Endodermal cell (in vitro differentiated cells): ENCODE measurements around the gene SLC10A6. TPM values are rescaled to one million over a fixed set of nuclear protein-coding genes. Genes with fewer than 3 reads are reported as not detected.
A peak's percentile ranks its signal among the peaks of the same experiment; 100 is the strongest.

Source experiments
- DNase-seq: peaks from one replicate; pipeline ENCODE4 v3.0.0-alpha.2; 2017
- H3K27ac ChIP-seq: 2 replicates; pipeline ENCODE4 v1.5.1; 2013; ENCODE audit warnings: mild to moderate bottlenecking, low read depth, low read length, moderate library complexity
- H3K27me3 ChIP-seq: 2 replicates; pipeline ENCODE4 v1.6.1; 2013; ENCODE audit warnings: mild to moderate bottlenecking, low read length, moderate library complexity; ENCODE audit not compliant: insufficient read depth, control insufficient read depth, poor library complexity, severe bottlenecking
- H3K36me3 ChIP-seq: 2 replicates; pipeline ENCODE4 v1.7.0; 2013; ENCODE audit warnings: mild to moderate bottlenecking, low read length, moderate library complexity; ENCODE audit not compliant: control insufficient read depth, insufficient read depth
- H3K4me1 ChIP-seq: one replicate; pipeline ENCODE4 v1.7.0; 2013; ENCODE audit warnings: low read length; ENCODE audit not compliant: control insufficient read depth, insufficient read depth
- H3K4me3 ChIP-seq: 2 replicates; pipeline ENCODE4 v1.5.1; 2013; ENCODE audit warnings: mild to moderate bottlenecking, low read length, moderate library complexity
- H3K9ac ChIP-seq: 2 replicates; pipeline ENCODE4 v1.6.1; 2013; ENCODE audit warnings: mild to moderate bottlenecking, low read length, moderate library complexity; ENCODE audit not compliant: poor library complexity, severe bottlenecking; ENCODE audit errors: extremely low read depth
- H3K9me3 ChIP-seq: 2 replicates; pipeline ENCODE4 v1.6.1; 2013; ENCODE audit warnings: mild to moderate bottlenecking, low read length, moderate library complexity; ENCODE audit not compliant: control insufficient read depth
- H3K27ac Mint-ChIP-seq: 2 replicates; pipeline ENCODE4 v1.8.0; 2020; ENCODE audit warnings: mixed read lengths
- H3K27me3 Mint-ChIP-seq: 2 replicates; pipeline ENCODE4 v1.8.0; 2021; ENCODE audit warnings: mild to moderate bottlenecking, mixed read lengths; ENCODE audit not compliant: insufficient read depth
- H3K36me3 Mint-ChIP-seq: 2 replicates; pipeline ENCODE4 v1.8.0; 2020; ENCODE audit warnings: low read depth, mixed read lengths
- H3K4me1 Mint-ChIP-seq: 2 replicates; pipeline ENCODE4 v1.8.0; 2020; ENCODE audit warnings: mixed read lengths
- H3K4me3 Mint-ChIP-seq: 2 replicates; pipeline ENCODE4 v1.8.0; 2020; ENCODE audit warnings: mild to moderate bottlenecking, moderate library complexity, mixed read lengths
- H3K9me3 Mint-ChIP-seq: 2 replicates; pipeline ENCODE4 v1.8.0; 2020; ENCODE audit warnings: mild to moderate bottlenecking, mixed read lengths
- WGBS, 2 experiments: methylation state at CpG; one replicate each; pipeline versions ENCODE4 v1.1.5 to v1.1.7; 2013; ENCODE audit warnings: missing lambda C conversion rate in 2 of 2, mixed read lengths in 1 of 2; ENCODE audit not compliant: insufficient coverage in 1 of 2, insufficient read length in 1 of 2; 5-methylcytosine and 5-hydroxymethylcytosine counted together
- total RNA-seq, 2 donors: library from RNA; stranded (reverse); fragmentation: NEBNext Ultra II Directional in 1 of 2; extraction: Animal tissue kit (Norgen Biotek cat#: 25700) in 1 of 2; gene quantifications; 2 replicates in 1 of 2; 3 replicates in 1 of 2; pipeline ENCODE4 v1.2.1, GENCODE V29; 2021
- TF ChIP-seq, protein P1 (sequence below): fragments of 200-600 bp; sonication (generic); conservative IDR thresholded peaks from 2 replicates; pipeline ENCODE4 v1.5.0; 2021; ENCODE audit warnings: antibody characterized with exemption, mild to moderate bottlenecking

Gene SLC10A6
- total RNA-seq, 2 donors from 2014 or later = not detected

DNA sequence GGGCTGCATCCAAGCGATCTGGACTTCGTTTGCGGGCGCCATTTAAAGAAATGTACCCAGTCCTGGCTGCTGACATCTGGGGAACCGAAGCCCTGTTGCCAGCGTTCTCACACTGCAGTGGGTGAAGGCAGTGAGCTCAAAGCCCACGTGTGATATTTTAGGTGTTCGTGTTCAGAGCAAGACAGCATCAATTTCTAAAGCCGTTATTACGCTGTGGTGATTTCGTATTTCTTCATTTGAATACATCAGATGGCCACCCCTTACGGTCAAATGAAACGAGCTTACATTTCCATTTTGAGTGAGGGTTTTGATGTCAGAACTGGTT is 43.4 kb upstream of the SLC10A6 start:
- peaks cover 8% of the 10 kb centered on the region for H3K4me1 Mint-ChIP-seq
- peak overlapping the region; percentile 74 for H3K4me3 Mint-ChIP-seq
- peaks cover 2% of the 10 kb centered on the region for H3K36me3 Mint-ChIP-seq
- H3K9me3 Mint-ChIP-seq = no peaks in the 10 kb centered on the region
- peak overlapping the region; percentile 81 for H3K27ac Mint-ChIP-seq
- Histone ChIP-seq H3K9ac (peak overlapping the region; percentile 82), H3K36me3 (no peaks in the 10 kb centered on the region), H3K27ac (peak overlapping the region; percentile 74), H3K9me3 (no peaks in the 10 kb centered on the region), H3K4me1 (no peaks in the 10 kb centered on the region), H3K27me3 (peaks cover 7% of the 10 kb centered on the region), H3K4me3 (peak overlapping the region; percentile 85)
- DNase-seq = no peak
- 32 to 37% methylated on average over 13 of the region's 13 CpGs for WGBS, 2 experiments
- peaks cover 11% of the 10 kb centered on the region for H3K27me3 Mint-ChIP-seq
- TF ChIP-seq, protein P1, sequence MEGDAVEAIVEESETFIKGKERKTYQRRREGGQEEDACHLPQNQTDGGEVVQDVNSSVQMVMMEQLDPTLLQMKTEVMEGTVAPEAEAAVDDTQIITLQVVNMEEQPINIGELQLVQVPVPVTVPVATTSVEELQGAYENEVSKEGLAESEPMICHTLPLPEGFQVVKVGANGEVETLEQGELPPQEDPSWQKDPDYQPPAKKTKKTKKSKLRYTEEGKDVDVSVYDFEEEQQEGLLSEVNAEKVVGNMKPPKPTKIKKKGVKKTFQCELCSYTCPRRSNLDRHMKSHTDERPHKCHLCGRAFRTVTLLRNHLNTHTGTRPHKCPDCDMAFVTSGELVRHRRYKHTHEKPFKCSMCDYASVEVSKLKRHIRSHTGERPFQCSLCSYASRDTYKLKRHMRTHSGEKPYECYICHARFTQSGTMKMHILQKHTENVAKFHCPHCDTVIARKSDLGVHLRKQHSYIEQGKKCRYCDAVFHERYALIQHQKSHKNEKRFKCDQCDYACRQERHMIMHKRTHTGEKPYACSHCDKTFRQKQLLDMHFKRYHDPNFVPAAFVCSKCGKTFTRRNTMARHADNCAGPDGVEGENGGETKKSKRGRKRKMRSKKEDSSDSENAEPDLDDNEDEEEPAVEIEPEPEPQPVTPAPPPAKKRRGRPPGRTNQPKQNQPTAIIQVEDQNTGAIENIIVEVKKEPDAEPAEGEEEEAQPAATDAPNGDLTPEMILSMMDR = no peak

DNA sequence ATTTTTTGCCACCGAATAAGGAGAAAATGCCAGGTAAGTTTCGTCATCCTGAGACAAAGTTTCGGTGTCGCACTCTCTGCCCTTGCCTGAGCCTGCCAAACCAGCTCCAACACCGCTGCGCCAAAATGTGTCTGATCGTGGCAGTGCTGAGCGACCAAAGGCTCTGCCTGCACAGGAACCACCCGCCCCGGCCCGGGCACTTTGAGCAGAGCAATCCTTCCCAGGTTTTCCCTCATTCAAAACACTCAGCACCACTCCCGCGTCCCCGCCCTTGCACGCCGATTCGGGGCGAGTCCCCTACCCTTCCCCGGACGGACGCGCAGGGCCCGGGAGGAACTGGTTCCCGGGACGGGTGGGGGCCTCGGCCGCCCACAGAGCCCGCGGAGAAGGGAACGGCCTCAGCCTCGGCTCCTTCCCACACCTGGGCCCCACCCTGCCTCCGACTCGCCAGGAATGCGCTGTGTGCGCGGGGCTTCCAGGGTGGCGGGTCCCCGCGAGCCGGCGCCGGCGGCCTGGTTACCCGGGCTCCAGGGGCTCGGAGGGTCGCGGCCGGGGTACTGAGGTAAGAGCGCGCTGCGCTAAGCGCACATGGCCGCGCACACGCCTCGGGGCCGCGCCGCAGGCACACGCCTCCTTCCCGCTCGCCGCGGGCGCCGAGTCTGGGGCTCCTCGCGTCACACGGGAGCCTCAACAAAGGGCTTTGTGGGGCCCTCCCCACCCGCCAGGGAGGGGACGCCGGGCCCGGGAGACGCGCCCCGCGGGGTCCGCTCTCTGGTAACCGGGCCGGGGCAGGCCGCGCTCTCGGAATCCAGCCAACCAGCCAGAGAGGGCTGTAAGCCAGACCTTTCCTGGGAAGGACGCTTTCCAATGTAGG is 42.8 kb upstream of the SLC10A6 start, which contains the start of gene C4orf36:
Gene C4orf36 (minus strand): TSS at position 661 of the 874 bp plus-strand sequence. CDS start 902 bp downstream, outside the sequence.
- Mint-ChIP-seq H3K4me1 (peaks cover 8% of the 10 kb centered on the region), H3K9me3 (no peaks in the 10 kb centered on the region), H3K4me3 (peak within 1 kb of the TSS; percentile 74), H3K27ac (peak within 1 kb of the TSS; percentile 95), H3K27me3 (peaks cover 11% of the 10 kb centered on the region), H3K36me3 (peaks cover 4% of the 10 kb centered on the region)
- 1 to 2% methylated on average over 24 to 84 of the region's 84 CpGs for WGBS, 2 experiments
- H3K27ac ChIP-seq = peak within 1 kb of the TSS; percentile 74
- peak within 1 kb of the TSS; percentile 82 for H3K9ac ChIP-seq
- peaks cover 7% of the 10 kb centered on the region for H3K27me3 ChIP-seq
- peak within 1 kb of the TSS; percentile 85 for H3K4me3 ChIP-seq
- no peaks in the 10 kb centered on the region for H3K4me1 ChIP-seq
- H3K36me3 ChIP-seq = no peaks in the 10 kb centered on the region
- TF ChIP-seq, protein P1 = no peak
- DNase-seq = peak; percentile 94
- H3K9me3 ChIP-seq = no peaks in the 10 kb centered on the region

DNA sequence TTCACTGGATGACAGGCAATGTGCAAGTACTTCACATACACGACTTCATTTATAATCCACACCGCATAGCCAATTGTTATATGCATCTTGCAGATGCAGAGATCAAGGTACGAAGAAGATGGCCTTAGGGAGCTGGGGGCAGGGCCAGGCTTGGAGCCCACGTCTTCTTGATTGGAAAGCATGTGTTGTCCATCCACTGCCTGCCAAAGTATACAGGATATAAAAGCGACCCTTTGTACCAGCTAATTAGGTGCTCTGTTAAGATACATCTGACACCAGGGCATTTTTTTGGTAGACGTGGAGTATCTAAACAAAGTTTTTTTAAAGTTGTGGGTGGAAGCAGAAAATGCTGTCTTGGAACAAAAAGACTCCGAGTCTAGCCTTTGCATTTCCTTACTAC is 41.6 kb upstream of the SLC10A6 start:
- no peaks in the 10 kb centered on the region for H3K36me3 ChIP-seq
- 86 to 89% methylated on average over 7 of the region's 7 CpGs for WGBS, 2 experiments
- H3K9me3 Mint-ChIP-seq = no peaks in the 10 kb centered on the region
- no peak overlapping the region for H3K4me3 ChIP-seq
- H3K4me1 Mint-ChIP-seq = peaks cover 8% of the 10 kb centered on the region
- DNase-seq = no peak
- no peak overlapping the region for H3K9ac ChIP-seq
- H3K27me3 Mint-ChIP-seq = peaks cover 11% of the 10 kb centered on the region
- peaks cover 7% of the 10 kb centered on the region for H3K27me3 ChIP-seq
- TF ChIP-seq, protein P1 = no peak
- no peaks in the 10 kb centered on the region for H3K9me3 ChIP-seq
- peaks cover 4% of the 10 kb centered on the region for H3K36me3 Mint-ChIP-seq
- H3K27ac Mint-ChIP-seq = no peak overlapping the region
- peak overlapping the region; percentile 74 for H3K4me3 Mint-ChIP-seq
- H3K4me1 ChIP-seq = no peaks in the 10 kb centered on the region
- H3K27ac ChIP-seq = no peak overlapping the region
